Amniotic epithelial cell (primary cell): Measurements from ENCODE around the gene CTBP1.
"Not testable (repeated sequence)": the region's sequence is repeated elsewhere in the genome, so short reads cannot be mapped to it uniquely, and the experiment has no call there.

ENCODE experiments used
- DNase-seq: peaks from one replicate; pipeline ENCODE4 v3.0.0-alpha.2; 2010; ENCODE audit warnings: low read depth

Gene CTBP1

DNA sequence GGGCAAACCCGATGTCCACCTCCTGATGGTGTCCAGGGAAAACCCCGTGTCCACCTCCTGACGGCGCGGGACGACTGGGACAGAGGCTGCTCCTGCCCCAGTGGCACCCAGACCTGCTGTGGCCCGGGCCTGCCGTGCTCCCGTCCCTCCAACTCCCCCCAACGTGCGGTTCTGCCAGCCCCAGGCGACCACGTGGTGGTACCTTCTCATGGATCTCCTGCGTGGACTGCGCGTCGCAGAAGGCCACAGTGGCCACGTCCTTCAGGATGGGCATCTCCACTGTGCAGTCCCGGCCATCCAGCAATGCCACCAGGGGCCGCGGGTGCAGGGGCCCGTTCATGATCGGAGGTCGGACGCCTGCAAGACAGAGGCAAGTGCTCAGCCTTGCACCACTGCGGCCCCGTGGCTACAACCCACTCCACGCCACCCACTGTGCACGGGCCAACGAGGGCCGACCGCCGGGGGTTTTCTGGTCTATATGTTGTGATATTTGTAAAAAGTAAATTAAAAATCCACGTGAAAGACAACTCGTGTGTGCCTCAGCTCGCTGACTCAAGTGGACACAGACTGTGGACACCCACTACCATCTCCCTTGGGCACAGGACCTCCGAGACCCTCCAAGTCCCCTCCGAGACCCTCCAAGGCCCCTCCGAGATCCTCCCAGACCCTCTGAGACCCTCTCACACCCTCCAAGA, 10.8 kb downstream of the CTBP1 start:
- DNase-seq, result no peak

DNA sequence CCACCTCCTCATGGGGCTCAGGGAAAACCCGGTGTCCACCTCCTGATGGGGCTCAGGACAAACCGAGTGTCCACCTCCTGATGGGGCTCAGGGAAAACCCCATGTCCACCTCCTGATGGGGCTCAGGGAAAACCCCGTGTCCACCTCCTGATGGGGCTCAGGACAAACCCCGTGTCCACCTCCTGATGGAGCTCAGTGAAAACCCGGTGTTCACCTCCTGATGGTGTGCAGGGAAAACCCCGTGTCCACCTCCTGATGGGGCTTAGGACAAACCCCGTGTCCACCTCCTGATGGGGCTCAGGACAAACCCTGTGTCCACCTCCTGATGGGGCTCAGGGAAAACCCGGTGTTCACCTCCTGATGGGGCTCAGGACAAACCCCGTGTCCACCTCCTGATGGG, 11.7 kb downstream of the CTBP1 start:
- DNase-seq, result not testable (repeated sequence)

DNA sequence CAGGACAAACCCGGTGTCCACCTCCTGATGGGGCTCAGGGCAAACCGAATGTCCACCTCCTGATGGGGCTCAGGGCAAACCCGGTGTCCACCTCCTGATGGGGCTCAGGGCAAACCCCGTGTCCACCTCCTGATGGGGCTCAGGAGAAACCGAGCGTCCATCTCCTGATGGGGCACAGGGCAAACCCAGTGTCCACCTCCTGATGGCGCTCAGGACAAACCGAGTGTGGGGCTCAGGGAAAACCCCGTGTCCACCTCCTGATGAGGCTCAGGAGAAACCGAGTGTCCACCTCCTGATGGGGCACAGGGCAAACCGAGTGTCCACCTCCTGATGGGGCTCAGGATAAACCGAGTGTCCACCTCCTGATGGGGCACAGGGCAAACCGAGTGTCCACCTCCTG, 12.1 kb downstream of the CTBP1 start:
- not testable (repeated sequence) for DNase-seq

DNA sequence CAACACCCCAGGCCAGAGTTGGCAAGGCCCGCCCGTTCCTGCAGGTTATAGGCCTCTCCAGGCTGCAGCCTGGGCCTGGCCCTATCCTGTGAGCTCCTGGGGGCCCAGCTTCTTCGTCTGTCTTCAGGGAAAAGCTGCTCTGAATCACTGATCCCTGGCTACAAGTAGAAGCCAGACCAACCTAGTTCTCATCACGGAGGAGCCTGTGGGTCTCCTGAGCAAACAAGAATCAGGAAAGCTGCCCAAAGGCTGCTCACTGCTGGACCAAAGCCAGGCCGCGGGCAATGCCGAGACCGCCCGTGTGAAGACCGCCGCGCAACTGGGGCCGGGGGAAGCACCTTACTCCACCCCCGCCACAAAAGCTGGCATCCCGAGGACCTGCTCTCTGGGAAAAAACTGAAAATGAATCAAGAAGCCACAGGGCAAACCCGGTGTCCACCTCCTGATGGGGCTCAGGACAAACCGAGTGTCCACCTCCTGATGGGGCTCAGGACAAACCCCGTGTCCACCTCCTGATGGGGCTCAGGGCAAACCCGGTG, 12.8 kb downstream of the CTBP1 start:
- DNase-seq, result no peak

DNA sequence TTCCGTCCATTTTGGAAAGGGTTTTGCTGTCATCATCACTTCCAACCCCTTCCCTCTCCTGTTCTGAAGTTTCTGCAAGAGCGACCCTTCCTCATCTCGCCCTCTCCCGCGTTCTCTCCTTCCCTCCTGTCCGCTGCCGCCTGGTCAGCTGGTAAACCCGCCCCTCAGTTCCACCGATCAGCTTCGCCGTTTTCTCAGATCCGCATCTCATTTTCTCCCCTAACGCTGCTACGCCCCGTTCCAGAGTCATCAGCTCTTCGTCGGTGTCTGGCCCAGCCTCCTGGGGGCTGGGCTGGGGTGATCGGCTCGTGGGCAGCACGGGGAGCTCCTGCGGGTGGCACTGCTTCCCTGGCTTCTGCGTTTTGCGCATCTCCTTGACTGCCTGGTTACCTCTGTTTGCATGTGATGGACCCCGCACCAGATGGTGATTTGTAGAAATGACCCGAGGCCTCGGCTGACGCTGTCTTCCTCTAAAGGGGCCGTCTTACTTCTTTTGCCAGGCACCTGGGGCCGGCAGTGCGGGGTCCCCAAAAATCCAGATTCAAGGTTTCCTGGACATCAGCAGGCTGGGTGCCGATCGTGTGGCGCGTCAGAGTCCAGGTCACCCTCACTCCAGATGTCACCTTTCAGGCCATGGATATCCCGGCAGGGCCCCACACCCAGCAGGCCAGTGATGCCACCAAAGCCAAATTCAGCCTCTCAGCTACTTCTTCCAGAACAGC, 13.4 kb downstream of the CTBP1 start:
- no peak for DNase-seq

DNA sequence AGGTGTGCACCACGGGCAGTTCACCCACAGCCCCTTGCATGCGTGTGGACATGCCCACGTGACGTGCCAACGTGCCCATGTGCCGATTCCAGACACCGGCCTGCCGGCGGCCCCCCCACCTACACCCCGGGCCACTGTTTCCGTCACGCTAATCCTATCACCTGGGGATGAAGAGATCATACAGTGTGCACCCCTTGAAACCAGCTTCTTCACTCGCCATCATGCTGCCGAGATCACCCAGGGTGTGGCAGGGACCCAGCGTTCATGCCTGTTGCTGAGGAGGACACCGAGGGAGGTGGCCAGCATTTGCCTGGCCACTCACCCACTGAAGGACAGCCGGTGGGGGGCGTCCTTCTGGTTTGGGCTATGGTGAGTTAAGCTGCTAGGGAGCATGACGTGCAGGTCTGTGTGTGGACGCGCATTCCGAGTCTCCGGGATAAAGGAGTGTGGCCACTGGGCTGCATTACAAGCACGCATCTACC, 14.1 kb downstream of the CTBP1 start:
- DNase-seq, result no peak

DNA sequence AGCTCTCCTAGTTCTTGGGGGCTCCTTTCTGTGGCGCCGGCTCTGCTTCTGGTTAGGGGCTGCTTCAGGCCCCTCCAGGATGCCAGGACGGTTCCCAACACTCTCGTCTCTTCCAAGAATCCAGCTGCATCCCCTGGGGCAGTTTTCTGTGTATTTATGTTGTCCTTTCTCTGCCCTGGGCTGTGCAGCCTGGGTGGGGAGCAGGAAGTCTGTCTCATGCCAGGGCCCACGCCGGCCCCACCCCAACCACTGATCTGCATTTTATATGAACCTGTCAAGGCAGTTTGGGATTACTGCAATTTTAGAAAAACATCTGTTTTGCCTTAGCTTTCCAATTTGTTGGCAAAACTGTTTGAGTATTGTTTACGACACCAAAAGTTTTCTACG, 14.6 kb downstream of the CTBP1 start:
- no peak for DNase-seq

DNA sequence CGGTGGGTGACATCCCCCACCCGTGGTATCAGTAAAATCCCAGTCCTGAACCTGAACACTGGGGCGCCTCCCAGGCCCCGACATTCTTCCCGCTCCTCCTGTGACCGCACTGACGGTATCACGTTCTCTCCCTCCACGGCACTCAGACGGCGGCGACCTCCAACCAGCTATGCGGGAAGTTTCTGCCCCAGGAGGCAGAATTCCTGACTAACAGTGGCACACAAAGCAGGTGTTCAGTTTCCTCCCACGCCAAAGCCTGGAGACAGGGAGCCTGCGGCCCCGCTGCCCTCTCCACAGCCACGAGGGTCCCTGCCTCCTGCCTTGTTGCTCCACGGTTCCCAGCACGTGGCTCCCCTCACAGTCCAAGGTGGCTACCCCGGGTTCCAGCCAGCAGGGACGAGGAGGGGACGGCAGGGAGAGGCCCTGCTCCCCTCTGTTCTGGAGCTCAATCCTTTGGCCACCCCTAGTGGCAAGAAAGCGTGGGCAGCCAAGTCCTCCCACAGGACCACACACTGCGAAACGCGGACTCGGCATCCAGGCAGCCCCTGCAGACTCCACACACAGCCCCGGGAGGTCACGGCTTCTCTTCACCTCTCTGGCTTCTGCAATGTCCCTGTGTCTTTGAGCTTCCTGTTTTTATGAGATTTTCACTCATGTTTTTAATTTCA, 15.2 kb downstream of the CTBP1 start:
- peak; percentile 38 for DNase-seq

DNA sequence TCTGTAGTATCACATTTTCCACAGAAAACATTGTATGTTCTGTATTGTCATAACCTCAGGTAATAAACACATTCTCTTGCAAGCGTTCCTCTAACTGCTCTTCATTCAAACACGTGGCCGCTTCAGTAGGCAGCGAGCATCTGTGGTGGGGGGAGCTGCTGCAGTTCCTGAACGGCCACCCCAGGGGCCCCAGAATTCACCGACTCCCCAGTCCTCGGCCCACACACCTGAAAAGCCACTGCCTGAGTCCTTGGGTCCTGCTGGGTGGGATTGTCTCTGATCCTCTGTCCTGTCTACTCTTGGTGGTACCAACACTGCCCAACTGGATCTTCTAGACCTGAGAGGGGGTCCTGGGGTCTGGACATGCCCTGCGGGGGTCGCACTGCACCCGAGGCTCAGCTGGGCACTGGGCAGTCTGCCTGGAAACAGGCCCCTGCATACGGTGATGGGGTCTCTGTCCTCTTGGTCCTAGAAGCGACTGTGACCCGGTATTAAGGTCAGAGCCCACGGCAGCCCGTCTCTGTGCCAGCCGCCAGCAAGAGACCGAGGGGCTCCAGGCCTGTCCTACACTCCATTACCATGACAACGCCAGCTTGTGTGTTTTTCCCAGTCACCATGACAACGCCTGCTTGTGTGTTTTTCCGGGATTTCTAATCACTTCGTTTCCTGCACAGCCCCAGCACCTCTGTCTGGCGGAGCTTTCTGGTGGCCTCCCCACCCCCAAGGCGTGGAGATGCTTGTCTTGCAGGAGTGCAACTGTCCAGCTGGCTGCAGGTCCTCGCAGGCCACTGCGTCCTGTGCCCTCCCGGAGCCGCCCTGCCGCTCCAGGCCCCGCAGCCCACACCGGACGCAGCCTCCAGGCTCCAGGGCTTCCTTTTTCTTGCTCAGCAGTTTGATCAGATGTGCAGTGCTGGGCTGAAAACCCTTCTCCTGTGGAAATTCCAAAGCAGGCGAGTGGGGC, 16.0 kb downstream of the CTBP1 start:
- peak; percentile 66 for DNase-seq

DNA sequence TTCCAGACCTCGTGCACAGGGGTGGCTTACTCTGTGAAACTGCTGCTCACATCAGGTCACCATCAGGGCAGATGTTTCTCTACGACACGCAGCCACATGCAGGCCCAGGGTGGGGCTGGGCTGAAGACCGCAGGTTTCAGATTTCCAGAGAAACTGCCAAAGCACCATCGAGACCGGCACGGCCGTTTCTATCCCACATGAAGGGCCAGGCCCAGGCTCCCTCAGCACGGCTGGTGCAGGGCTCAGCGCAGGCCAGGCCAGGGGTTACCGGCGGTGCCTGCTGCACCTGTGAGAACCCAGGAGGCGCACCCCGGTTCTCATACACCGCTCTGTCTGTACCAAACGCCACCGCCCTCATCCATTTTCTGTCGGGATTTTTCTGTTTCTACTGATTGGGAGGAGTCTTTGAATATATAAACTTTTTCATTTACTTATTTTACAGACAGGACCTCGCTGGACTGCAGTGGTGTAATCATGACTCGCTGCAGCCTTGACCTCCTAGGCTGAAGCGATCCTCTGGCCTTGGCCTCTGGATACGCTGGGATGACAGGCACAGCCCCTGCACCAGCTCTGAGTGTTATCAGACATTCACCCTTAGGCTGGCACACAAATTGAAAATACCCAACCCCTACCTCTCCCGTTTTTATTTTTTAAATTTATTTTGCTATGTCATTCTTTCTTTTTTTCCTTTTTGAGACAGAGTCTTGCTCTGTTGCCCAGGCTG, 17.1 kb downstream of the CTBP1 start:
- peak; percentile 10 for DNase-seq

DNA sequence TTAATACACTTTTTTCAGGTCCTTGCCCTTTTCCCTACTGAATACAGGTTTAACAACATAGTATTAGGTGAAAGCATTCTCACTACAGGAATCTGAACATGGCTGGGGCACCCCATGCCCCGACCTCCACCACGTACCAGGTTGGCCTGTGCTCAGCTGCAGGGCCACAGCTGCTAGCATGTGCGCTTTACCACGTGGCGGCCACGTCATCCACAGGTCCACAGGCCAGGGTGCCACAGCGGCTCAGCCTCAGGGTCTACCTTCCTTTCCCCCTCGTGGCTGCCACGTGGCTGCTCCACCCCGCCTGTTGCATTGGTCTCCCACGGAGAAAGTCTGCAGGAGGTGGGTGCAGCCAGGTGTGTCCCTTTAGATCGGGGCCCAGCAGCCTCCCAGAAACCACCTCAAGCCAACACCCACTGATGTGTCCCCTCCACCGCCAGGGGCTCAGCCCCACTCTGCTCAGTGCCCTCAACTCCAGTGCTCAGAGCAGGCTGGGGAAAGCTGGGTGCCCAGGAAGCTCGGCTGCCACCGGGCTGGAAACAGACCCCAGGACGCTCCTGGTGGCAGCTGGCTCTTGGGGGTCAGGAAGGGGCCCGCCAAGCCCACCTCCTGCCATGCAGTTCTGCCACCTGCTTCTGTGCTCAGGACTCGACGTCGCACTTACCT, 17.8 kb downstream of the CTBP1 start:
- DNase-seq, result no peak

DNA sequence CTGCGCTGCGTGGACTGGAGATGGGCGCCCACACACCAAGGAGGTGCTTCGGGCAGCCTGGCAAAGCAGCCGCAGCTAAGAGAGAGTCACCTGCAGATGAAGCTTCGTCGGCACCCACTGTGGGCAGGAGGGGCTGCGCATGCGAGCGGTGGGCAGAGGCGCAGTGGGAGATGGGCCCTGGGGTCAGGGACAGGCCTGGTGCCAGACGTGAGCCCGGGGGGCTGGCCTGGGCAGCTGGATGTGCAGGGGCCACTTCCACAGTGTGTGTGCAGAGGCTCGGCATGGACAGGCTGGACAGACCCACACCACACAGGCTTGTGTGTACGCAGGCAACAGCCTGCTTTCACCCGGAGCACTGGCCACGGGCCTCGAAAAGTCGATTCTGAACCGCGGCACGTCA, 18.6 kb downstream of the CTBP1 start:
- no peak for DNase-seq

DNA sequence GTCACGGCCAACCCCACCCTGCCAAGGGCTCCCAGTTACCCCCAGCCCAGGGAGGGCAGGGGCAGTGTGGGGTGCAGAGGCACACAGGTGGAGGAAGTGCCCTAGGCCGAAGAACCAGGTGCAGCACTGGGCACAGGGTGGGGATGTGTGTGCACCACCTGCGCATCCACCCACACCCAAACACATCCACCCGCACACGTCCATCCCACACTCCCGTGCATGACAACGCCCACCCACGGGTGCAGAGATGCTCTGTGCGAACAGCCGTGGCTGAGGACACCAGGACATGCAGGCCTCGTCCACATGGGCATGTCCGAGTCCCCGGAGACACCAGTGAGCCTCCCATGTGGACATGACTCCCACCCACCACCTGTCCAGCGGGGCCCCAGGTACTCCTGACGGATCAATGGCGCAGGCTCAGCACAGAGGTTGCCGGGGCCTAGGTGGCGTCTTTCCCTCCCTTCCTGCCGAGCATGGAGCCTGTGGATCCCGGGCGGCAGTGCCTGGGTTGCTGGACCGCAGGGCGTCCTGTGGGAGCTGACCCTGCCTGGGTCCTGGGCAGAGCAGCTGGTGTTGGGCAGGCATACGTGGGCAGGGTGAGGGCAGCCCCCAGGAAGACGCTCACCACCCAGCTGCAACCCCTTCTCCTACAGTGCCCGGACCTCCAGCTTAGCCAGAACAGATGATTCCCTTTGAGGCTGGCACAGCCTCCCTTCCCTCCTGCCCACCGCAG, 19.6 kb downstream of the CTBP1 start:
- DNase-seq, result no peak

DNA sequence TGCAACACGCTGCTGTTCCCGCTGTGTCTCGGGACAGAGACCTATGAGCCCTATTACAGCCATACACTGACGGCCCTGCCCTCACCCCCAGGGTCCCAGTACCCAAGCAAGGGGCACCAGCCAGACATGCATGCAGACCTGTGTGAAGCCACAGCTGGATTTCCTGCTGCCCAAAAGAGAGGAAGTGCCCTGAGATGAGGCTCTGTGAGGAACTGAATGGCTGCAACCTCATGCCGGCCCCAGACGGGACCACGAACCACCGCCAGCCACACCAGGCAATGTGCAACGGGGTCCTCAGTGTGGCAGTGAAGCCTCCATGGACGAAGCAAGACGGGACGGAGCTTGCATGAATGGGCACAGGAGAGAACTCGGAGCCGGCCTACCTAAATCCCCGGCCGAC, 21.1 kb downstream of the CTBP1 start:
- no peak for DNase-seq

DNA sequence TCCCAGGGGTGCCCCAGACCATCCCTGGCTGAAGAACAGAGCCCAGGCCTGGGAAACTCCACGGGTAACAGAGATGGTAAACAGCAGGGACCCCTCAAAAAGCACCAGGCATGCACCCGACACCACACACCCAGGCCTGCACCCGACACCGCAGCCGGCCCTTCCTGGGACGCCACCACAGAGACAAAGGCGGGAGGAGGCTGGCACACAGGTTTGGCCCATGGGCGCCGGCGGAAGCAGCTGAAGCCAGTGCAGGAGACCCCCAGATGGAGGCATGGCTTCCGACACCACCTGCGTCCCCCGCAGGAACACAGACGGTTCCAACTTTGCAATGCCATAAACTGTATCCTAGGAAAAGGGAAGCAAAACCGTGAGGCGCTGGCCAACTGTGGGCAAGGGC, 22.3 kb downstream of the CTBP1 start:
- no peak for DNase-seq

DNA sequence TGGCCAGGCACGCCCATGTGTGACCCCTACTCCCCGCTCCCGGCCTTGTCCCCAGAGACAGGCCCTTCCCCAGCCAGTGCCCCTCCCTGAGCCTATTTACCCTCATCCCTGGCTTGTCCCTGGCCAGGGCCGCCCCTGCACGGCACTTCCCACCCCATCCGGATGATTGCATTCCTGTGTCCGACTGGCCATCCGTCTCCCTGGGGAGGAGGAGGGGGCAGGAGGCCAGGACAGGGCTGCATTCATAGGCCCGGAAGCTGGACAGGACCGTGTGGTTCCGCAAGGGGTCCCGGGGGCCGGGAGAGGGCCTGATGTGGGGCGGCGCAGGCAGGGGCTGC, 22.8 kb downstream of the CTBP1 start:
- DNase-seq, result no peak

DNA sequence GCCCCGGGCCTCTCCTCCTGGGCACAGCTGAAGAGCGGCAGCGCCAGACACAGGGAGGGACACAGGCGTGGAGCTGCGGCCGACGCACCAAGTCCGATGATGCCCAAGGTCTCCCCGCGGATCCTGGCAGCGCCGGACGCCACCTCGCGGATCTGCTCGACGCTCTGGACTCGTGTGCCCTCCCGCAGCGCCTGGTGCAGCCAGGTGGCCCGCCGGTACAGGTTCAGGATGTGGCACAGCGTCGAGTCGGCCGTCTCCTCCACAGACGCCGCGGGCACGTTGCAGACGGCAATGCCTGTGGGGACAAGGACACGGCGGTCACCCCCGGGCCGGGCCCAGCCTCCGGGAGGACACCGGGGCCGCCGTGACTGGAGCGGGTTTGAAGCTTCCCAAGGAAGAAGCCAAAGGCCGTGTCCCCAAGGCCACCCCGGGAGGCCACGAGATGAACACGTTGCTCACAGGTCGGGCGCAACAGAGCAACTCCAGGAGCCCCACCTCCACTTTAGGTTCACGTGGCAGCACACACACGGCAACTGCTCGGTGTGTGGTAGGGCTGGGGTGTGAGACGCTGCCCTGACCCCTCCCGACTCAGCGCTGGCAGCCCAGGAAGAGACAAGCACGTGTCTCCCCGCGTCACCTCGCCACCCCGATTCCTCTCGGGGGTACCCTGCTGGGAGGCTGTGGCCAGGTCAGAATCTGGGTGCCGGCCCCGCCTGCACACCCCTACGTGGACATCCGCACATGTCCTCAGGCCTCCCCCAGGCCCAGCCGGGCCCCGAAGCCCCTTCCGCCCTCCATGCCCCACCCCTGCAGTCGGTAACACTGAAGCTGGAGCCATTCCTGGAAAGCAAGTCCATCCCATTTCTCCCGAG, 23.4 kb downstream of the CTBP1 start:
- DNase-seq, result no peak

DNA sequence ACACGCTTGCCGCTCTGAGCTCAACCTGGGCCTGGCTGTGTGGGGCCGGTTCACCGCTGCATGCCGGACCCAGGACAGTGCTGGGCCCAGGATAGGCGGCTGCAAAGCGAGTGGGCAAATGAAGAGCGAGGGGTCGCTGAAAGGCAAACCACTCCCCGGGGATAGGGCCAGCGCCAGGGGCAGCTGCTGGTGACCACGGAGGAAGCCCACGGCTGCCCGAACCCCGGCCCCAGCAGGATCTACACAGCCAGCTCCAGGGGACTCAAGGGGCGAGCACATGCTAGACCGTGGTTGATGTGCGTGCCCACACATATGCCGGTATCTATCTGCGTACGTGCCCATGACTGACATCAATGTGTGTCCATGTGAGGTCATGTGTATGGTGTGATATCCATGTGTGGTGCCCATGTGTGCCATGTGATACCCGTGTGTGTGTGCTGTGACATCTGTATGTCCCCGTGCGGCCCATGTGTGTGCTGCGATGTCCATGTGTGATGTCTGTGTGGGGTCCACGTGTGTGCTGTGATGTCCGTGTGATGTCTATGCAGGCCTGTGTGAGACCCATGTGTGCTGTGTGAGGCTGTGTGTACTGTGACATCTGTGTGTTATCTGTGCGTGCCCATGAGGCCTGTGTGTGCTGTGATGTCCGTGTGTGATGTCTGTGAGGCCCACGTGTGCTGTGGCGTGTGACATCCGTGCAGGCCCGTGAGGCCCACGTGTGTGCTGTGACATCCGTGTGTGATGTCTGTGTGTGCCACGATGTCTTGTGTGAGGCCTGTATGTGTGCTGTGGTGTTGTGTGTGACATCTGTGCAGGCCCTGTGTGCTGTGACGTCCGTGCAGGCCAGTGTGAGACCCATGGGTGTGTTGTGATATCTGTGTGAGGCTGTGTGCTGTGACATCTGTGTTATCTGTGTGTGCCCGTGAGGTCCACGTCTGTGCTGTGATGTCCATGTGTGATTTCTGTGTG, 24.8 kb downstream of the CTBP1 start:
- DNase-seq, result no peak
